GM18499 (cell line): ENCODE data around the gene MGLL.

Source experiments
- ATAC-seq: cut with Tn5 transposase; IDR thresholded peaks from one replicate; pipeline ENCODE4 v1.9.1; 2021; ENCODE audit warnings: moderate number of reproducible peaks; ENCODE audit not compliant: insufficient read depth, unreplicated experiment

MGLL gene

GRCh38 chr3:127822041-127822681, at the start of gene MGLL:
Gene MGLL, minus strand, starts transcription at chr3:127822515. Its CDS starts 197 bp downstream, at chr3:127822318.
- ATAC-seq, result no peak

GRCh38 chr3:127870156-127870555, 47.8 kb upstream of the MGLL start:
- ATAC-seq, result no peak

- no peak for ATAC-seq
Observed at GRCh38 chr3:127867986-127868385, 45.7 kb upstream of the MGLL start.

GRCh38 chr3:127867412-127867811, 45.1 kb upstream of the MGLL start:
- ATAC-seq, result no peak

GRCh38 chr3:127865941-127866340, 43.6 kb upstream of the MGLL start:
- no peak for ATAC-seq

GRCh38 chr3:127860211-127860696, 37.9 kb upstream of the MGLL start:
- ATAC-seq, result no peak

- ATAC-seq, result no peak
Observed at GRCh38 chr3:127859730-127860129, 37.4 kb upstream of the MGLL start.

- ATAC-seq, result no peak
Observed at GRCh38 chr3:127858937-127859336, 36.6 kb upstream of the MGLL start.

- no peak for ATAC-seq
Observed at GRCh38 chr3:127858521-127858920, 36.2 kb upstream of the MGLL start.

GRCh38 chr3:127857333-127857732, 35.0 kb upstream of the MGLL start:
- no peak for ATAC-seq

- no peak for ATAC-seq
Observed at GRCh38 chr3:127856801-127857200, 34.5 kb upstream of the MGLL start.

- no peak for ATAC-seq
Observed at GRCh38 chr3:127855246-127855645, 32.9 kb upstream of the MGLL start.

- ATAC-seq, result no peak
Observed at GRCh38 chr3:127853681-127854080, 31.4 kb upstream of the MGLL start.

GRCh38 chr3:127851899-127852298, 29.6 kb upstream of the MGLL start:
- no peak for ATAC-seq

- no peak for ATAC-seq
Observed at GRCh38 chr3:127849368-127849767, 27.1 kb upstream of the MGLL start.

- ATAC-seq, result no peak
Observed at GRCh38 chr3:127848131-127849129, 26.1 kb upstream of the MGLL start.

GRCh38 chr3:127847236-127847720, 25.0 kb upstream of the MGLL start:
- no peak for ATAC-seq

- ATAC-seq, result no peak
Observed at GRCh38 chr3:127846576-127846975, 24.3 kb upstream of the MGLL start.

- ATAC-seq, result no peak
Observed at GRCh38 chr3:127844326-127844942, 22.1 kb upstream of the MGLL start.

GRCh38 chr3:127840671-127841070, 18.4 kb upstream of the MGLL start:
- ATAC-seq, result no peak

- no peak for ATAC-seq
Observed at GRCh38 chr3:127839099-127839498, 16.8 kb upstream of the MGLL start.
